HepG2 (cell line): ENCODE results near the gene PREX1. TPM values are rescaled to one million over a fixed set of nuclear protein-coding genes. Genes with fewer than 3 reads are reported as not detected.

Source experiments
- AKNA ChIP-seq: sonication (generic); formaldehyde crosslinking; IDR thresholded peaks from 2 replicates; pipeline ENCODE4 v1.4.0; 2020; ENCODE audit warnings: missing genetic modification reagents, borderline replicate concordance
- GLI4 ChIP-seq: sonication (generic); formaldehyde crosslinking; IDR thresholded peaks from 2 replicates; pipeline ENCODE4 v1.5.1; 2020; ENCODE audit warnings: missing genetic modification reagents, mild to moderate bottlenecking, moderate library complexity, borderline replicate concordance
- GPN1 ChIP-seq: sonication (generic); formaldehyde crosslinking; IDR thresholded peaks from 2 replicates; pipeline ENCODE4 v1.5.1; 2020; ENCODE audit warnings: missing genetic modification reagents, borderline replicate concordance
- NFRKB ChIP-seq: fragments of 450-650 bp; IDR thresholded peaks from 2 replicates; pipeline ENCODE4 v1.6.1; 2017
- PAWR ChIP-seq: sonication (generic); formaldehyde crosslinking; IDR thresholded peaks from 2 replicates; pipeline ENCODE4 v1.4.0; 2020; ENCODE audit warnings: missing genetic modification reagents, mild to moderate bottlenecking, borderline replicate concordance
- SKI ChIP-seq: fragments of 450-650 bp; IDR thresholded peaks from one replicate; pipeline ENCODE4 v1.6.1; 2018; ENCODE audit warnings: mild to moderate bottlenecking; ENCODE audit not compliant: partially characterized antibody
- SMAD9 ChIP-seq: sonication (generic); formaldehyde crosslinking; IDR thresholded peaks from 2 replicates; pipeline ENCODE4 v1.5.1; 2020; ENCODE audit warnings: mild to moderate bottlenecking, missing genetic modification reagents
- ZFP36 ChIP-seq: fragments of 150-350 bp; IDR thresholded peaks from 2 replicates; pipeline ENCODE4 v1.6.1; 2018; ENCODE audit warnings: borderline replicate concordance, low read length, low read depth; ENCODE audit not compliant: partially characterized antibody
- ZKSCAN1 ChIP-seq: fragments of 150-350 bp; IDR thresholded peaks from 2 replicates; pipeline ENCODE4 v1.6.1; 2014; ENCODE audit warnings: low read length
- ZNF558 ChIP-seq: sonication (generic); formaldehyde crosslinking; IDR thresholded peaks from 2 replicates; pipeline ENCODE4 v1.9.0; 2022; ENCODE audit warnings: mild to moderate bottlenecking, missing genetic modification reagents, borderline replicate concordance
- ZNF7 ChIP-seq: IDR thresholded peaks from 2 replicates; pipeline ENCODE4 v1.6.1; 2016; ENCODE audit warnings: missing biosample characterization, missing genetic modification reagents
- polyA plus RNA-seq, 8 experiments: library from polyadenylated mRNA; depleted of rRNA in 3 of 8; stranded (reverse) in 7 of 8; unstranded in 1 of 8; fragments of >200 nt; fragmentation: Illumina TruSeq in 4 of 8; extraction: Trizol in 4 of 8; gene quantifications; 2 replicates each; pipeline versions ENCODE4 v1.2.1 to v1.2.3, GENCODE V29; 2011 to 2016; ENCODE audit warnings: low read depth in 4 of 8, missing spikeins in 1 of 8, mixed read lengths in 1 of 8; ENCODE audit not compliant: insufficient read depth in 1 of 8
- total RNA-seq, 5 experiments: library from RNA; depleted of rRNA; stranded (reverse); fragments of >200 nt; fragmentation: Illumina TruSeq; extraction: Trizol; gene quantifications; 2 replicates each; pipeline ENCODE4 v1.2.3, GENCODE V29; 2016; ENCODE audit warnings: low read depth in 1 of 5
- TF ChIP-seq, protein P1 (sequence below): sonication (generic); formaldehyde crosslinking; IDR thresholded peaks from 2 replicates; pipeline ENCODE4 v1.5.1; 2020; ENCODE audit warnings: missing genetic modification reagents, mild to moderate bottlenecking, borderline replicate concordance
- TF ChIP-seq, protein P2 (sequence below): sonication (generic); formaldehyde crosslinking; IDR thresholded peaks from 2 replicates; pipeline ENCODE4 v1.4.0; 2020; ENCODE audit warnings: mild to moderate bottlenecking, low read depth, missing genetic modification reagents
- TF ChIP-seq, protein P3 (sequence below): sonication (generic); formaldehyde crosslinking; IDR thresholded peaks from 2 replicates; pipeline ENCODE4 v1.4.0; 2020; ENCODE audit warnings: low read depth, mild to moderate bottlenecking, missing genetic modification reagents
- TF ChIP-seq, protein P4 (sequence below): sonication (generic); formaldehyde crosslinking; conservative IDR thresholded peaks from 2 replicates; pipeline ENCODE4 v1.4.0; 2020; ENCODE audit warnings: missing genetic modification reagents

Gene PREX1
- total and polyA plus RNA-seq, 2 of the 13 experiments (the other 11 are each of a cell fraction or from before 2014, with no cell fraction given): 0.02 to 0.04 TPM

- TF ChIP-seq, protein P1, sequence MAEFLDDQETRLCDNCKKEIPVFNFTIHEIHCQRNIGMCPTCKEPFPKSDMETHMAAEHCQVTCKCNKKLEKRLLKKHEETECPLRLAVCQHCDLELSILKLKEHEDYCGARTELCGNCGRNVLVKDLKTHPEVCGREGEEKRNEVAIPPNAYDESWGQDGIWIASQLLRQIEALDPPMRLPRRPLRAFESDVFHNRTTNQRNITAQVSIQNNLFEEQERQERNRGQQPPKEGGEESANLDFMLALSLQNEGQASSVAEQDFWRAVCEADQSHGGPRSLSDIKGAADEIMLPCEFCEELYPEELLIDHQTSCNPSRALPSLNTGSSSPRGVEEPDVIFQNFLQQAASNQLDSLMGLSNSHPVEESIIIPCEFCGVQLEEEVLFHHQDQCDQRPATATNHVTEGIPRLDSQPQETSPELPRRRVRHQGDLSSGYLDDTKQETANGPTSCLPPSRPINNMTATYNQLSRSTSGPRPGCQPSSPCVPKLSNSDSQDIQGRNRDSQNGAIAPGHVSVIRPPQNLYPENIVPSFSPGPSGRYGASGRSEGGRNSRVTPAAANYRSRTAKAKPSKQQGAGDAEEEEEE (CRISPR knock-in tag): no peak; the same call in 1 of the 2 replicates
- 0 out of 2 replicates have a peak, but pooled peaks have one; percentile 38 for TF ChIP-seq ZNF558 (CRISPR knock-in tag)
- TF ChIP-seq SKI: no peak
- peak; percentile 76; the same call in 1 of the 2 replicates for TF ChIP-seq SMAD9 (CRISPR knock-in tag)
- TF ChIP-seq GLI4 (CRISPR knock-in tag): peak; percentile 73; the same call in 1 of the 2 replicates
- no peak for TF ChIP-seq ZNF7 (CRISPR knock-in tag)
- TF ChIP-seq, protein P2, sequence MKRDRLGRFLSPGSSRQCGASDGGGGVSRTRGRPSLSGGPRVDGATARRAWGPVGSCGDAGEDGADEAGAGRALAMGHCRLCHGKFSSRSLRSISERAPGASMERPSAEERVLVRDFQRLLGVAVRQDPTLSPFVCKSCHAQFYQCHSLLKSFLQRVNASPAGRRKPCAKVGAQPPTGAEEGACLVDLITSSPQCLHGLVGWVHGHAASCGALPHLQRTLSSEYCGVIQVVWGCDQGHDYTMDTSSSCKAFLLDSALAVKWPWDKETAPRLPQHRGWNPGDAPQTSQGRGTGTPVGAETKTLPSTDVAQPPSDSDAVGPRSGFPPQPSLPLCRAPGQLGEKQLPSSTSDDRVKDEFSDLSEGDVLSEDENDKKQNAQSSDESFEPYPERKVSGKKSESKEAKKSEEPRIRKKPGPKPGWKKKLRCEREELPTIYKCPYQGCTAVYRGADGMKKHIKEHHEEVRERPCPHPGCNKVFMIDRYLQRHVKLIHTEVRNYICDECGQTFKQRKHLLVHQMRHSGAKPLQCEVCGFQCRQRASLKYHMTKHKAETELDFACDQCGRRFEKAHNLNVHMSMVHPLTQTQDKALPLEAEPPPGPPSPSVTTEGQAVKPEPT (CRISPR knock-in tag): no peak
- TF ChIP-seq ZFP36: no peak
- TF ChIP-seq, protein P3, sequence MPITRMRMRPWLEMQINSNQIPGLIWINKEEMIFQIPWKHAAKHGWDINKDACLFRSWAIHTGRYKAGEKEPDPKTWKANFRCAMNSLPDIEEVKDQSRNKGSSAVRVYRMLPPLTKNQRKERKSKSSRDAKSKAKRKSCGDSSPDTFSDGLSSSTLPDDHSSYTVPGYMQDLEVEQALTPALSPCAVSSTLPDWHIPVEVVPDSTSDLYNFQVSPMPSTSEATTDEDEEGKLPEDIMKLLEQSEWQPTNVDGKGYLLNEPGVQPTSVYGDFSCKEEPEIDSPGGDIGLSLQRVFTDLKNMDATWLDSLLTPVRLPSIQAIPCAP: no peak
- no peak for TF ChIP-seq NFRKB
- no peak for TF ChIP-seq GPN1 (CRISPR knock-in tag)
- no peak for TF ChIP-seq AKNA (CRISPR knock-in tag)
- 0 out of 2 replicates have a peak, but pooled peaks have one; percentile 6 for TF ChIP-seq PAWR (CRISPR knock-in tag)
- no peak for TF ChIP-seq ZKSCAN1
- TF ChIP-seq, protein P4, sequence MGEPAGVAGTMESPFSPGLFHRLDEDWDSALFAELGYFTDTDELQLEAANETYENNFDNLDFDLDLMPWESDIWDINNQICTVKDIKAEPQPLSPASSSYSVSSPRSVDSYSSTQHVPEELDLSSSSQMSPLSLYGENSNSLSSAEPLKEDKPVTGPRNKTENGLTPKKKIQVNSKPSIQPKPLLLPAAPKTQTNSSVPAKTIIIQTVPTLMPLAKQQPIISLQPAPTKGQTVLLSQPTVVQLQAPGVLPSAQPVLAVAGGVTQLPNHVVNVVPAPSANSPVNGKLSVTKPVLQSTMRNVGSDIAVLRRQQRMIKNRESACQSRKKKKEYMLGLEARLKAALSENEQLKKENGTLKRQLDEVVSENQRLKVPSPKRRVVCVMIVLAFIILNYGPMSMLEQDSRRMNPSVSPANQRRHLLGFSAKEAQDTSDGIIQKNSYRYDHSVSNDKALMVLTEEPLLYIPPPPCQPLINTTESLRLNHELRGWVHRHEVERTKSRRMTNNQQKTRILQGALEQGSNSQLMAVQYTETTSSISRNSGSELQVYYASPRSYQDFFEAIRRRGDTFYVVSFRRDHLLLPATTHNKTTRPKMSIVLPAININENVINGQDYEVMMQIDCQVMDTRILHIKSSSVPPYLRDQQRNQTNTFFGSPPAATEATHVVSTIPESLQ: no peak
Measured at GRCh38 chr20:48723308-48724264, 104.2 kb downstream of the PREX1 start (continued).
